OCI-LY7 (cell line): ENCODE measurements around the gene SUSD3. TPM values are rescaled to one million over a fixed set of nuclear protein-coding genes. Genes with fewer than 3 reads are reported as not detected.
"Not testable (repeated sequence)": the region's sequence is repeated elsewhere in the genome, so short reads cannot be mapped to it uniquely, and the experiment has no call there.

ENCODE experiments used
- BruUV-seq: library from RNA; stranded (reverse); fragments of 400-500 nt; replicated peaks from 2 replicates; lab custom pipeline; 2021; lab: Mats Ljungman, UMichigan
- CTCF ChIA-PET: fragments of 300-600 bp; sonication (Branson Sonifier 250); formaldehyde crosslinking; loops from one replicate; lab custom pipeline; 2022; ENCODE audit warnings: antibody characterized with exemption; ENCODE audit not compliant: unreplicated experiment; lab: Charles Lee
- POLR2A ChIA-PET: fragments of 300-600 bp; sonication (Branson Sonifier 250); formaldehyde crosslinking; loops from one replicate; lab custom pipeline; 2022; ENCODE audit warnings: antibody characterized with exemption; lab: Charles Lee
- DNase-seq: peaks from one replicate; pipeline ENCODE4 v3.0.0-alpha.2; 2015; ENCODE audit warnings: low spot score
- H2AFZ ChIP-seq: fragments of 200-600 bp; sonication (generic), shearing (Covaris generic); 2 replicates; pipeline ENCODE4 v1.6.1; 2014; ENCODE audit warnings: mild to moderate bottlenecking, antibody characterized with exemption, low read length, moderate library complexity
- H3K27ac ChIP-seq: fragments of 200-600 bp; sonication (generic); 2 replicates; pipeline ENCODE4 v1.5.1; 2014; ENCODE audit warnings: mixed run types, low read depth, mild to moderate bottlenecking, moderate library complexity, low read length, inconsistent platforms; ENCODE audit not compliant: poor library complexity, severe bottlenecking
- H3K36me3 ChIP-seq: fragments of 200-600 bp; sonication (generic); 2 replicates; pipeline ENCODE4 v1.6.1; 2014; ENCODE audit warnings: mild to moderate bottlenecking, antibody characterized with exemption, low read length, moderate library complexity, mixed read lengths; ENCODE audit not compliant: insufficient read depth
- H3K4me1 ChIP-seq: fragments of 200-600 bp; sonication (generic); 2 replicates; pipeline ENCODE4 v1.5.1; 2014; ENCODE audit warnings: mild to moderate bottlenecking, low read length; ENCODE audit not compliant: insufficient read depth, poor library complexity, severe bottlenecking
- H3K4me2 ChIP-seq: fragments of 200-600 bp; sonication (generic); 2 replicates; pipeline ENCODE4 v1.6.1; 2014; ENCODE audit warnings: mild to moderate bottlenecking, low read length
- H3K4me3 ChIP-seq: fragments of 200-600 bp; sonication (generic); 2 replicates; pipeline ENCODE4 v1.5.1; 2014; ENCODE audit warnings: mild to moderate bottlenecking, low read depth, low read length; ENCODE audit not compliant: poor library complexity, severe bottlenecking
- H3K79me2 ChIP-seq: fragments of 200-600 bp; sonication (generic); 2 replicates; pipeline ENCODE4 v1.6.1; 2016; ENCODE audit warnings: low read depth, mild to moderate bottlenecking, low read length, moderate library complexity, mixed read lengths; ENCODE audit not compliant: insufficient read depth
- H3K9me2 ChIP-seq: fragments of 200-600 bp; sonication (generic); 2 replicates; pipeline ENCODE4 v1.6.1; 2016; ENCODE audit warnings: mild to moderate bottlenecking, low read length, mixed read lengths; ENCODE audit not compliant: insufficient read depth
- H3K9me3 ChIP-seq: fragments of 200-600 bp; sonication (generic); 2 replicates; pipeline ENCODE4 v1.6.1; 2014; ENCODE audit warnings: mild to moderate bottlenecking, mixed run types, low read length, mixed read lengths
- H4K20me1 ChIP-seq: fragments of 200-600 bp; sonication (generic); 2 replicates; pipeline ENCODE4 v1.6.1; 2014; ENCODE audit warnings: mild to moderate bottlenecking, antibody characterized with exemption, low read length, moderate library complexity, mixed read lengths; ENCODE audit not compliant: insufficient read depth
- EZH2phosphoT487 ChIP-seq: fragments of 200-600 bp; sonication (generic); IDR thresholded peaks from 2 replicates; pipeline ENCODE4 v1.6.1; 2018; ENCODE audit warnings: low read depth, borderline replicate concordance, mild to moderate bottlenecking, mixed run types, antibody characterized with exemption, low read length, moderate library complexity, mixed read lengths
- intact Hi-C: fragments of 100-400 bp; cut with micrococcal nuclease; formaldehyde crosslinking; loops from one replicate; pipeline ENCODE4 v1.10.0; 2022; ENCODE audit not compliant: unreplicated experiment
- total RNA-seq, 2 experiments: library from RNA; depleted of rRNA in 1 of 2; stranded (reverse); fragments of >200 nt in 1 of 2; shearing (Covaris generic) in 1 of 2; gene quantifications; 2 replicates each; pipeline ENCODE4 v1.2.3, GENCODE V29; 2014 to 2022
- TF ChIP-seq, protein P1 (sequence below): fragments of 200-600 bp; sonication (generic); conservative IDR thresholded peaks from 2 replicates; pipeline ENCODE4 v1.5.1; 2014; ENCODE audit warnings: mild to moderate bottlenecking, antibody characterized with exemption, low read length, moderate library complexity, mixed read lengths

The SUSD3 gene
- total RNA-seq, 2 experiments from 2014 or later: 94.1 to 201 TPM

DNA sequence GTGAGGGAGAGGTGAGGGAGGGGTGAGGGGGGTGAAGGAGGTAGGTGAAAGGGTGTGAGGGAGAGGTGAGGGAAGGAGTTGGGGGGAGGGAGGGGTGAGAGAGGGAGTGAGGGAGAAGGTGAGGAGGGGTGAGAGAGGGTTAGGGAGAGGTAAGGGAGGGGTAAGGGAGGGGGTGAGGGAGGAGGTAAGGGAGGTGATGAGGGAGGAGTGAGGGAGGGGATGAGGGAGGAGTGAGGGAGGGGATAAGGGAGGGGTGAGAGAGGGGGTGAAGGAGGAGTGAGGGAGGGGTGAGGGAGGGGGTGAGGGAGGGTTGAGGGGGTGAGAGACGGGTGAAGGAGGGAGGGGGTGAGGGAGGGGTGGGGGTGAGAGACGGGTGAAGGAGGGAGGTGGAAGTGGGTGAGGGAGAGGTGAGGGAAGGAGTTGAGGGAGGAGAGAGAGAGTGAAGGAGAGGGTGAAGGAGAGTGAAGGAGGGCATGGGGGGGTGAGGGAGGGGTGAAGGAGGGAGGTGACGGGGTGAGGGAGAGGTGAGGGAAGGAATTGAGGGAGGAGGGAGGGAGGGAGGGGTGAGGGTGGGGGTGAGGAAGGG is 57.1 kb downstream of the SUSD3 start:
- no peak overlapping the region for H2AFZ ChIP-seq
- intact Hi-C loops: no loop called here
- ChIA-PET POLR2A (no interaction called here), CTCF (interaction anchor here (0.9 kb wide), 1 partner anchor 19 kb away, joined by 6 read pairs; the partner anchor contains the start of gene NINJ1)
- H3K79me2 ChIP-seq: no peaks in the 10 kb centered on the region
- no peaks in the 10 kb centered on the region for H3K9me2 ChIP-seq
- no peak for DNase-seq
- H4K20me1 ChIP-seq: no peaks in the 10 kb centered on the region
- H3K36me3 ChIP-seq: no peaks in the 10 kb centered on the region
- H3K27ac ChIP-seq: no peak overlapping the region
- peaks cover 24% of the 10 kb centered on the region for H3K4me1 ChIP-seq
- no TSS peak for BruUV-seq
- H3K4me2 ChIP-seq: no peak overlapping the region
- no peak for TF ChIP-seq EZH2phosphoT487
- TF ChIP-seq, protein P1, sequence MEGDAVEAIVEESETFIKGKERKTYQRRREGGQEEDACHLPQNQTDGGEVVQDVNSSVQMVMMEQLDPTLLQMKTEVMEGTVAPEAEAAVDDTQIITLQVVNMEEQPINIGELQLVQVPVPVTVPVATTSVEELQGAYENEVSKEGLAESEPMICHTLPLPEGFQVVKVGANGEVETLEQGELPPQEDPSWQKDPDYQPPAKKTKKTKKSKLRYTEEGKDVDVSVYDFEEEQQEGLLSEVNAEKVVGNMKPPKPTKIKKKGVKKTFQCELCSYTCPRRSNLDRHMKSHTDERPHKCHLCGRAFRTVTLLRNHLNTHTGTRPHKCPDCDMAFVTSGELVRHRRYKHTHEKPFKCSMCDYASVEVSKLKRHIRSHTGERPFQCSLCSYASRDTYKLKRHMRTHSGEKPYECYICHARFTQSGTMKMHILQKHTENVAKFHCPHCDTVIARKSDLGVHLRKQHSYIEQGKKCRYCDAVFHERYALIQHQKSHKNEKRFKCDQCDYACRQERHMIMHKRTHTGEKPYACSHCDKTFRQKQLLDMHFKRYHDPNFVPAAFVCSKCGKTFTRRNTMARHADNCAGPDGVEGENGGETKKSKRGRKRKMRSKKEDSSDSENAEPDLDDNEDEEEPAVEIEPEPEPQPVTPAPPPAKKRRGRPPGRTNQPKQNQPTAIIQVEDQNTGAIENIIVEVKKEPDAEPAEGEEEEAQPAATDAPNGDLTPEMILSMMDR: no peak
- no peak overlapping the region for H3K4me3 ChIP-seq
- H3K9me3 ChIP-seq: no peaks in the 10 kb centered on the region

DNA sequence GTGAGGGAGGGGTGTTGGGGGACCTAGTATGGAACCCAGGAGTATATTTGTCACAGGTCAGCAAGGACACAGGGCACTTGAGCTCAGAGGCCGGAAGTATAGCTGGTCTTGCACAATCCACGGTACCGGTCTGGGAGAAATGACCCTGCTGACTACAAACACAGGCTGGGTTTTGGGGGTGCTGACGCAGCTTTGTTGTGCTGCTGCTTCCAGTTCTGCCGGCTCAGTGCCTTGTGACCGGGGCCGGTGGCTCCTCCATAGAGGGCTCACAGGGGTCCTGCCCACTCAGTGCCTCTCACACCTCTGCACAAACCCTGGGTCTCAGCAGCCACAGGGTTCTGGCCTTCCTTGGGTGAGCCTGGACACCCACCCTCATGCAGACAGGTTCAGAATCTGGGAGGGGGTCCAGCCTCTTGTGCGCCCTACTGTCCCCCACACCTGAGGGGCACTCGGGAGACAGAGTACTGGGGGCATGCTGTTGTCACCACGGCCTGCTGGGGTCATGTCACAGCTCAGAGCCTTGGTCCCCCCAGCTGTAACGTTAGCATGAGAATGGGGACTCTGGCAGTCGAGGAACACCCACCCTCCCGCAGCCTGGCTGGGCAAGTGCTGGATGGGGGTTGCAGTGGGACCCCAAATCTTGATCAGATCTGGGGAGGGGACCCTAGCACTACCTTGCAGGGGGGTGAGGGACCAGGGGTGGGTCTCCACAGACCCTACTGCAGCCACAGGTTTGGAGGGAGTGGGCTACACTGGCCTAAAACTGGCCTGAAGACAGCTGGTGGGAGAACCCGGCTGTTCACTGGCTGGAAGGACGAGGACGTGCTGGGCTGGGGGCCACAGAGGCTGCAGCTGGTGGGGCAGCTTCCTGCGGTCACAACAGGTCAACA is 57.8 kb downstream of the SUSD3 start:
- Histone ChIP-seq H4K20me1 (no peaks in the 10 kb centered on the region), H2AFZ (no peak overlapping the region)

DNA sequence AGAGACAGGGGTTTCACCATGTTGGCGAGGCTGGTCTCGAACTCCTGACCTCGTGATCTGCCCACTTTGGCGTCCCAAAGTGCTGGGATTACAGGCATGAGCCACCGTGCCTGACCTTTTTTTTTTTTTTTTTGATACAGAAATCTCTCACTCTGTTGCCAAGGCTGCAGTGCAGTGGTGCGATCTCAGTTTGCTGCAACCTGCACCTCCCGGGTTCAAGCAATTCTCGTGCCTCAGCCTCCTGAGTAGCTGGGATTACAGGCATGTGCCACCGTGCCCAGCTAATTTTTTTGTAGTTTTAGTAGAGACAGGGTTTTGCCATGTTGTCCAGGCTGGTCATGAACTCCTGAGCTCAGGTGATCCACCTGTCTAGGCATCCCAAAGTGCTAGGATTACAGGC is 59.0 kb downstream of the SUSD3 start:
- H3K36me3 ChIP-seq, DNase-seq, CTCF ChIA-PET, H3K79me2 ChIP-seq, BruUV-seq, H3K4me3 ChIP-seq, H4K20me1 ChIP-seq, POLR2A ChIA-PET, intact Hi-C loops, H2AFZ ChIP-seq, H3K4me2 ChIP-seq, H3K27ac ChIP-seq, H3K9me3 ChIP-seq, H3K9me2 ChIP-seq: not testable (repeated sequence)
- H3K4me1 ChIP-seq: peaks cover 17% of the 10 kb centered on the region

More for the DNA sequence above, 57.8 kb downstream of the SUSD3 start:
- Histone ChIP-seq H3K4me3 (no peak overlapping the region), H3K9me2 (no peaks in the 10 kb centered on the region), H3K36me3 (no peaks in the 10 kb centered on the region), H3K4me1 (peaks cover 19% of the 10 kb centered on the region), H3K27ac (no peak overlapping the region), H3K9me3 (no peaks in the 10 kb centered on the region), H3K4me2 (no peak overlapping the region), H3K79me2 (no peaks in the 10 kb centered on the region)
- ChIA-PET CTCF (interaction anchor here (0.9 kb wide), 1 partner anchor 18 kb away, joined by 6 read pairs; the partner anchor contains the start of gene NINJ1), POLR2A (no interaction called here)
- BruUV-seq: no TSS peak
- intact Hi-C loops: no loop called here
- TF ChIP-seq, protein P1: no peak
- no peak for TF ChIP-seq EZH2phosphoT487
- DNase-seq: no peak
